HUES6 (cell line): ENCODE data around the gene OPTN.
"Not testable (repeated sequence)": the region's sequence is repeated elsewhere in the genome, so short reads cannot be mapped to it uniquely, and the experiment has no call there.

Experiments
- H3K27ac ChIP-seq: 2 replicates; pipeline ENCODE4 v1.7.0; 2013; ENCODE audit warnings: low read depth, mild to moderate bottlenecking, low read length, inconsistent platforms
- H3K27me3 ChIP-seq: 2 replicates; pipeline ENCODE4 v1.6.1; 2013; ENCODE audit warnings: low read length; ENCODE audit not compliant: control insufficient read depth, insufficient read depth
- H3K36me3 ChIP-seq: 2 replicates; pipeline ENCODE4 v1.6.1; 2013; ENCODE audit warnings: low read length; ENCODE audit not compliant: control insufficient read depth, insufficient read depth
- H3K4me1 ChIP-seq: 2 replicates; pipeline ENCODE4 v1.6.1; 2013; ENCODE audit warnings: low read length; ENCODE audit not compliant: control insufficient read depth, insufficient read depth
- H3K4me3 ChIP-seq: 2 replicates; pipeline ENCODE4 v1.5.1; 2013; ENCODE audit warnings: low read depth, low read length
- H3K9ac ChIP-seq: one replicate; pipeline ENCODE4 v1.6.1; 2013; ENCODE audit warnings: mild to moderate bottlenecking, low read length
- H3K9me3 ChIP-seq: 2 replicates; pipeline ENCODE4 v1.6.1; 2013; ENCODE audit warnings: low read depth, low read length; ENCODE audit not compliant: control insufficient read depth, insufficient read depth

OPTN gene

GRCh38 chr10:13139150-13139549 lies 39.2 kb downstream of the OPTN start:
- no peaks in the 10 kb centered on the region for H3K27me3 ChIP-seq
- H3K27ac ChIP-seq = no peak overlapping the region
- no peak overlapping the region for H3K4me3 ChIP-seq
- peaks cover 5% of the 10 kb centered on the region; the same call in 1 of the 2 replicates for H3K4me1 ChIP-seq
- no peak overlapping the region for H3K9ac ChIP-seq
- no peaks in the 10 kb centered on the region for H3K9me3 ChIP-seq
- peaks cover 14% of the 10 kb centered on the region; the same call in 1 of the 2 replicates for H3K36me3 ChIP-seq

DNA sequence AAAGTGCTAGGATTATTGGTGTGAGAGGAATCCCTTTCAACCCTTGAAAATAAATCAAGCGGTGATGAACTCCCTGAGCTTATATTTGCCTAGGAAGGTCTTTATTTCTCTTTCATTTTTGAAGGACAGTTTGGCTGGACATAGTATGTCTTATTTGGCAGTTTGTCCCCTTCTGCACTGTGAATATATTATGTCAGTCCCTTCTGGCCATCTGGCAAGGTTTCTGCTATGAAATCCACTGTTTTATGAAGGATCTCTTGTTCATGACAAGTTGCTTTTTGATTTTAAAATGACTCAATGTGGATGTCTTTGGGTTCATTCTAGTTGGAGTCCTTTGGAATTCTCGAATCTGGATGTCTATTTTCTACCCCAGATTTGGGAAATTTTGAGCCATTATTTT lies 39.7 kb downstream of the OPTN start:
- H3K4me1 ChIP-seq = peaks cover 5% of the 10 kb centered on the region; the same call in 1 of the 2 replicates

DNA sequence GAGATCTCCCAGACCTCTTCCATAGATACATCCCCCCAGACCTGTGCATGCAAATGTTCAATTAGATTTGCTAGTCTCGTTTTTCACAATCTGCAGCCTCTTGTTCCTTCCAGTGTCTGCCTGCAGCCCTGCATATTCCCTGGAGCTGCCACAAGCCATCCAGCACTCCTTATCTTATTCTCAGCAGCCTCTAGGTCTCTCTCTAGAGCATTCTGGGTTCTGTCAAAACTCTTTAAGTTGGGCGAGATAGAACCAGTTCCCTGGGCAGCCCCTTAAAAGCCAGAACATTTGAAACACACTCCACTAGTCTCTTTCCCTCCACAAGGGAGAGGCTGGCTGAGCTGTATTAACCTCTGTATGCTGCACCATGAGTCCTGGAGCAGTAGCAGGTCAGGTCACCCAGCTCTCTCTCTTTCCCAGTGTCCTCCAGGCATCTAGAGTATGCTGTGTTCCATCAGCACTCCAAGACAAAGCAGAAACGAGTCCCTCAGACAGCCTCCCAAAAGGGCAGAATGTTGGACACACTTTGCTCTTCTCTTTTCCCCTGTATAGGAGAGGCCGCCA lies 40.7 kb downstream of the OPTN start:
- Histone ChIP-seq H3K4me3 (no peak overlapping the region), H3K27ac (no peak overlapping the region), H3K9me3 (no peaks in the 10 kb centered on the region), H3K4me1 (peaks cover 5% of the 10 kb centered on the region; the same call in 1 of the 2 replicates), H3K27me3 (no peaks in the 10 kb centered on the region), H3K9ac (no peak overlapping the region), H3K36me3 (peaks cover 5% of the 10 kb centered on the region; the same call in 1 of the 2 replicates)

More for the DNA sequence above, 39.7 kb downstream of the OPTN start:
- Histone ChIP-seq H3K36me3 (peaks cover 13% of the 10 kb centered on the region; the same call in 1 of the 2 replicates), H3K27ac (no peak overlapping the region), H3K9me3 (no peaks in the 10 kb centered on the region), H3K27me3 (no peaks in the 10 kb centered on the region), H3K4me3 (no peak overlapping the region), H3K9ac (no peak overlapping the region)

- H3K4me1 ChIP-seq = peaks cover 2% of the 10 kb centered on the region; the same call in 1 of the 2 replicates
- no peak overlapping the region for H3K9ac ChIP-seq
- no peak overlapping the region for H3K27ac ChIP-seq
- no peaks in the 10 kb centered on the region for H3K9me3 ChIP-seq
- no peaks in the 10 kb centered on the region for H3K36me3 ChIP-seq
- no peak overlapping the region for H3K4me3 ChIP-seq
- no peaks in the 10 kb centered on the region for H3K27me3 ChIP-seq
Observed at GRCh38 chr10:13143766-13144165, 43.8 kb downstream of the OPTN start.

DNA sequence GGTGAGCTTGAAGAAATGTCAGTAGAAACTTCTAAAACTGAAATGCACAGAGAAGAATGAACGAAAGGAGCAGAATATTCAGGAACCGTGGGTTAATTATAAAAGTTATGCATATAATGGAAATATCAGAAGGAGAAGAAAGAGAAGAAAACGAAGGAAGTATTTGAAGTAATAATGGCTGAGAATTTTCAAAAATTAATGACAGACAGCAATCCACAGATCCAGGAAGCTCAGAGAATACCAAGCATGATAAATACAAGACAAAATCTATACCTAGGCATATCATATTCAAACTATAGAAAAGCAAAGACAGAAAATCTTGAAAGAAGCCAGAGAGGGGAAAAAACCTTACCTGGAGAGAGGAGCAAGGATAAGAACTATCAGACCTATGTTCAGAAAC lies 44.9 kb downstream of the OPTN start:
- Histone ChIP-seq H3K4me1 (no peaks in the 10 kb centered on the region), H3K27me3 (no peaks in the 10 kb centered on the region), H3K9me3 (no peaks in the 10 kb centered on the region), H3K9ac (no peak overlapping the region), H3K36me3 (no peaks in the 10 kb centered on the region), H3K4me3 (no peak overlapping the region), H3K27ac (no peak overlapping the region)

DNA sequence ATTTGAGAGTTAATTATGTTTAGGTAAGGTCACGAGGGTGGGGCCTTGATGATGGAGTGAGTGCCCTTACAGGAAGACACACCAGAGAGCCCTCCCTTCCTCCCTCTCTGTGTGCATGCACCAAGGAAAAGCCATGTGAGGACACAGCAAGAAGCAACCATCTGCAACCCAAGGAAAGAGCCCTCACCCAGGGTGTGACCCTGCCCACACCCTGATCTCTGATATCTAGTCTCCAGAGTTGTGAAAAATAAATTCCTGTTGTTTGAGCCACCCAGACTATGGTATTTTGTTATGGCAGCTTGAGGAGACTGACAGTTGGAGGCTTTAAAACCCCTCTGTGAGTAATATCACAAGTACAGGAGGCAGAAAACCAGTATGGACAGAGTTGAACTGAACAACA lies 46.4 kb downstream of the OPTN start:
- H3K4me1 ChIP-seq = no peaks in the 10 kb centered on the region
- H3K4me3 ChIP-seq = no peak overlapping the region
- H3K27me3 ChIP-seq = no peaks in the 10 kb centered on the region
- no peaks in the 10 kb centered on the region for H3K9me3 ChIP-seq
- H3K9ac ChIP-seq = no peak overlapping the region
- H3K36me3 ChIP-seq = no peaks in the 10 kb centered on the region
- H3K27ac ChIP-seq = no peak overlapping the region

GRCh38 chr10:13147161-13147560 lies 47.2 kb downstream of the OPTN start:
- Histone ChIP-seq H3K9ac (no peak overlapping the region), H3K9me3 (no peaks in the 10 kb centered on the region), H3K4me3 (no peak overlapping the region), H3K36me3 (no peaks in the 10 kb centered on the region), H3K27me3 (no peaks in the 10 kb centered on the region), H3K4me1 (no peaks in the 10 kb centered on the region), H3K27ac (no peak overlapping the region)

DNA sequence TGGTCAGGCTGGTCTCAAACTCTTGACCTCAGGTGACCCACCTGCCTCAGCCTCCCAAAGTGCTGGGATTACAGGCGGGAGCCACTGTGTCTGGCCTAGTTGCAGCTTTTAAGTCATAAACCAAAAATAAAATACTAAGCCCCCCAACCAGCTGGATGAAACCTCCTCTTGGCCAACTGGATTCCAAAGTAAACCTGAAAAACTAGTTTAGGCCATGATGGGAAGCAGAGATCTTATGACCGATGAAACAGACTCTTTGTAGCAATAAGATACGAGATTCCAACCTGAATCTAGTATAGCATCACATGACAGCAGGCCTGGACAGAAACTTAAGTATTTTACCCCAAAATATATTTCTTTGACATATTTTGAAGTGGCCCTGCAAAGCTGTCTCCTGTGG lies 52.3 kb downstream of the OPTN start:
- Histone ChIP-seq H3K9ac (no peak overlapping the region), H3K4me3 (no peak overlapping the region), H3K9me3 (no peaks in the 10 kb centered on the region), H3K27ac (no peak overlapping the region), H3K27me3 (no peaks in the 10 kb centered on the region), H3K4me1 (no peaks in the 10 kb centered on the region), H3K36me3 (no peaks in the 10 kb centered on the region)

- not testable (repeated sequence) for H3K9ac ChIP-seq, H3K27ac ChIP-seq, H3K4me3 ChIP-seq, H3K4me1 ChIP-seq, H3K27me3 ChIP-seq, H3K36me3 ChIP-seq, H3K9me3 ChIP-seq
Observed at GRCh38 chr10:13155860-13156259, 55.9 kb downstream of the OPTN start.

DNA sequence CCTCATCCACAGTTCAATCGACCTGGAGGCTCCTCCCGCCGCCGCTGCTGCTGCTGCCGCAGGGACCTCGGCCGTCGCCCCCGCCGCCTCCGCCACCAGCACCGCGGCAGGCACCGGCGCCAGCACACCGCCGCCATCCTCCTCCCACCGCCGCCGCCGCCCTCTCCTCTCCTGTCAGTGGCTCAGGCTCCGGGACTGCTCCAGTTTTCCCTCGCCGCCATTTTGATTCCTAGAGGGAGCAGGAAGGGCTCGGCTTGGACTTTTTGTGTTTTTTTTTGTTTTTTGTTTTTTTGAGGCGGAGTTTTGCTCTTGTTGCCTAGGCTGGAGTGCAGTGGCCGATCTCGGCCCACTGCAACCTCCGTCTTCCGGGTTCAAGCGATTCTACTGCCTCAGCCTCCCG lies 58.4 kb downstream of the OPTN start:
- Histone ChIP-seq H3K36me3 (no peaks in the 10 kb centered on the region), H3K4me3 (no peak overlapping the region), H3K27ac (no peak overlapping the region), H3K9ac (no peak overlapping the region), H3K9me3 (no peaks in the 10 kb centered on the region), H3K4me1 (peaks cover 7% of the 10 kb centered on the region), H3K27me3 (no peaks in the 10 kb centered on the region)

GRCh38 chr10:13160934-13161856 lies 61.2 kb downstream of the OPTN start, which contains the start of gene MCM10:
TSS of gene MCM10 (plus strand) at chr10:13161558. CDS start at chr10:13164203, 2,645 bp downstream.
- H3K36me3 ChIP-seq = peaks cover 25% of the 10 kb centered on the region
- peak within 1 kb of the TSS; percentile 76 for H3K9ac ChIP-seq
- peak within 1 kb of the TSS; percentile 30; the same call in 1 of the 2 replicates for H3K27ac ChIP-seq
- no peaks in the 10 kb centered on the region for H3K27me3 ChIP-seq
- peaks cover 7% of the 10 kb centered on the region for H3K4me1 ChIP-seq
- peak within 1 kb of the TSS; percentile 80 for H3K4me3 ChIP-seq
- H3K9me3 ChIP-seq = no peaks in the 10 kb centered on the region
